ENCODE data around the gene RAPGEF1. TPM values are rescaled to one million over a fixed set of nuclear protein-coding genes. Genes with fewer than 3 reads are reported as not detected.
A peak's percentile ranks its signal among the peaks of the same experiment; 100 is the strongest.

RAPGEF1 gene
- total RNA-seq, 1 experiment from 2014 or later, result 55.6 TPM

DNA sequence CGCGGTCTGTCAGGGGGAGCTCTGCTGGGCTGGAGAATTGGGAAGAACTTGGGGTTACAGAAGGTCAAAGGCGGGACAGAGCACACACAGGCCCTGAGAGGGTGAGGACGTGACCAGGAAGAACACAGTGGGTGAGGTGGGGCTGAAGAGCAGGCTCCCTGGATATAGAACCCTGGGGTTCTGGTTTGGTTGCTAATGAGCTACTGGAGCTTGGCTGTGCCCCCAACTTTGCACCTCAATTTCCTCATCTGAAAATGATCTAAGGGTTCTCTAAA lies 110.7 kb downstream of the RAPGEF1 start:
- no peaks in the 10 kb centered on the region for H3K79me1 ChIP-seq (ENCODE audit: insufficient read depth, low read depth, low read length, poor library complexity, severe bottlenecking)
- no peak overlapping the region for H4K8ac ChIP-seq (replicated peaks; ENCODE audit: insufficient read length, low read depth, low read length)
- H2BK20ac ChIP-seq (ENCODE audit: low read depth, low read length, poor library complexity, severe bottlenecking), result no peak overlapping the region
- H3K14ac ChIP-seq (ENCODE audit: insufficient read depth, low read length), result no peak overlapping the region
- no peaks in the 10 kb centered on the region for H3K23me2 ChIP-seq (ENCODE audit: insufficient read length, low read depth, low read length, poor library complexity, severe bottlenecking)
- no peak overlapping the region for H3K18ac ChIP-seq (ENCODE audit: insufficient read length, low read depth, low read length)
- no peaks in the 10 kb centered on the region for H4K20me1 ChIP-seq (ENCODE audit: control insufficient read depth, insufficient read depth, insufficient read length)
- H2BK120ac ChIP-seq (ENCODE audit: low read depth, low read length, poor library complexity, severe bottlenecking), result no peak overlapping the region
- no peaks in the 10 kb centered on the region for H3K79me2 ChIP-seq (ENCODE audit: insufficient read depth, low read length)
- no peak overlapping the region for H3T11ph ChIP-seq (ENCODE audit: low read length)
- H3K9me3 ChIP-seq (ENCODE audit: control insufficient read depth, low read depth, low read length), result no peaks in the 10 kb centered on the region
- no peak overlapping the region for H2BK15ac ChIP-seq (ENCODE audit: low read depth, low read length)
- Mint-ChIP-seq H3K4me1 (peaks cover 16 to 17% of the 10 kb centered on the region in 2 experiments; a peak in 3 of 4 replicates), H3K4me3 (no peak overlapping the region), H3K27me3 (ENCODE audit: low read depth) (no peaks in the 10 kb centered on the region), H3K9me3 (no peaks in the 10 kb centered on the region), H3K36me3 (ENCODE audit: insufficient read depth in 1 of 3, low read depth in 3 of 3) (peaks cover 8 to 29% (median 27%) of the 10 kb centered on the region in 3 experiments), H3K27ac (peak overlapping the region in 2 of 3 experiments; percentile 7 to 37; a peak in 1 of 7 replicates)
- no peaks in the 10 kb centered on the region; the same call in 1 of the 2 replicates for H3K4me1 ChIP-seq (ENCODE audit: insufficient read depth, low read length)
- no peak overlapping the region for H2BK5ac ChIP-seq (ENCODE audit: insufficient read length, low read length)
- H3K4ac ChIP-seq (ENCODE audit: low read depth, low read length), result no peak overlapping the region
- WGBS (ENCODE audit: extremely low coverage, insufficient read length, low lambda C conversion rate), result no CpG with 5 or more reads among the region's 4 CpGs
- no peak overlapping the region for H3K27ac ChIP-seq (ENCODE audit: insufficient read length, low read depth, low read length)
- TF ChIP-seq, protein P1, sequence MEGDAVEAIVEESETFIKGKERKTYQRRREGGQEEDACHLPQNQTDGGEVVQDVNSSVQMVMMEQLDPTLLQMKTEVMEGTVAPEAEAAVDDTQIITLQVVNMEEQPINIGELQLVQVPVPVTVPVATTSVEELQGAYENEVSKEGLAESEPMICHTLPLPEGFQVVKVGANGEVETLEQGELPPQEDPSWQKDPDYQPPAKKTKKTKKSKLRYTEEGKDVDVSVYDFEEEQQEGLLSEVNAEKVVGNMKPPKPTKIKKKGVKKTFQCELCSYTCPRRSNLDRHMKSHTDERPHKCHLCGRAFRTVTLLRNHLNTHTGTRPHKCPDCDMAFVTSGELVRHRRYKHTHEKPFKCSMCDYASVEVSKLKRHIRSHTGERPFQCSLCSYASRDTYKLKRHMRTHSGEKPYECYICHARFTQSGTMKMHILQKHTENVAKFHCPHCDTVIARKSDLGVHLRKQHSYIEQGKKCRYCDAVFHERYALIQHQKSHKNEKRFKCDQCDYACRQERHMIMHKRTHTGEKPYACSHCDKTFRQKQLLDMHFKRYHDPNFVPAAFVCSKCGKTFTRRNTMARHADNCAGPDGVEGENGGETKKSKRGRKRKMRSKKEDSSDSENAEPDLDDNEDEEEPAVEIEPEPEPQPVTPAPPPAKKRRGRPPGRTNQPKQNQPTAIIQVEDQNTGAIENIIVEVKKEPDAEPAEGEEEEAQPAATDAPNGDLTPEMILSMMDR (conservative IDR thresholded peaks at IDR 0.05), result no peak
- no peak overlapping the region for H4K91ac ChIP-seq (ENCODE audit: insufficient read length, low read depth, low read length)
- H3K4me2 ChIP-seq (ENCODE audit: insufficient read depth, insufficient read length, low read length), result no peak overlapping the region
- no peak overlapping the region for H3K23ac ChIP-seq (ENCODE audit: insufficient read length, low read depth, low read length)
- no peaks in the 10 kb centered on the region for H3K27me3 ChIP-seq (ENCODE audit: insufficient read depth, low read length)
- no peak overlapping the region for H2AK5ac ChIP-seq (ENCODE audit: insufficient read length, low read length)
- DNase-seq, result no peak
- H3K56ac ChIP-seq (ENCODE audit: insufficient read length, low read depth, low read length), result no peak overlapping the region
- no peak overlapping the region for H3K9ac ChIP-seq (ENCODE audit: extremely low read depth, insufficient read length, low read length)
- H4K5ac ChIP-seq (ENCODE audit: insufficient read length, low read depth, low read length), result no peak overlapping the region
- H2BK12ac ChIP-seq (ENCODE audit: insufficient read length, low read depth, low read length), result no peak overlapping the region
- no peak overlapping the region for H2AFZ ChIP-seq (ENCODE audit: low read length)

Measured in H9 (cell line).